ENCODE data around the gene C20orf204.

DNA sequence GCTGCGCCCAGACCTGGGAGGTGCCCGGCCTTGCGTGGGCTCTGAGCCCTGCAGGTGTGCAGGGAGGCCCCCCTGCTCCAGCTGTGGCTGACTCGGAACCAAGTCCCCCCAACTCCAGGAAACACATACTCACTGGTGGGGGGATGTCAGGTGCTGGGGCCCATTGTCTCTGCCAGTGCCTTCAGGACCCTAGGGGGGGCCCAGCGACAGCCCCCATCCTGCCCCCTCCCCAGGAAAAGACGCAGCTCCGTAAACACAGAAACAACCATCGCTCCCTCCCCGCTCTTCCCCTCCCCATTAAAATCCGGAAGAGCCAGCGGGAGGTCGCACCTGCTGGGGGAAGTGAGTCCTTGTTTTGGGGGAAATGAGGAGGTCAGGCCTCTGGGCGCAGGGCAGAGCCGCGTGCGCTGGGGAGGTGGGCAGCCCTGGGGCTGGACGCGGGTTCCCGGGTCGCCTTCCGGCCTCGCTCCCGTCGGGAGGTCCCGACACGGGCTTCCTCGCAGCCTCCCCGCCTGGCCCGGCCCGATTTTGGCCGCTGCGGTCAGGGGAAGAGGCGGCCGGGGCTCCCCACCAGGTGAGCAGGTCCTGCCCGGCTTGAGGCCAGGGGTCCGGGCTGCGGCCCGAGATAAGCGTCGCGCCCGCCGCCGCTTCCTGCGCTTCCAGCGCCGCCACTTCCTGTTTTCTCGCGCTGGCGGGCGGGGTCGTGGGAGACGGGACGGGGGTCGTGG lies 6.2 kb downstream of the C20orf204 start:
- TF ChIP-seq CTCF (IDR thresholded peaks at IDR 0.05) (no peak), POLR2A (IDR thresholded peaks at IDR 0.05) (no peak), EP300 (IDR thresholded peaks at IDR 0.05) (no peak)

Data from tibial nerve (tissue), 4 donors.